Frontal cortex (tissue), 4 donors: ENCODE results near the gene RASSF8. TPM values are rescaled to one million over a fixed set of nuclear protein-coding genes. Genes with fewer than 3 reads are reported as not detected.

ENCODE experiments used
- DNase-seq, 2 donors: peaks; one replicate each; pipeline ENCODE4 v3.0.0; 2012; ENCODE audit warnings: low spot score in 2 of 2
- FAIRE-seq: peaks from 2 replicates; lab custom pipeline; 2012; peaks lifted over from hg19 to GRCh38; lab: Jason Lieb, UNC
- total RNA-seq: library from RNA; depleted of rRNA; stranded (reverse); fragments of >200 nt; gene quantifications from one replicate; pipeline ENCODE4 v1.2.3, GENCODE V29; 2014
- donor health status: control.
- donor health status: control.
- donor health status: control.

The RASSF8 gene
- total RNA-seq, 1 donor from 2014 or later, result 19.2 TPM

GRCh38 chr12:25988505-25988904 lies 30.0 kb downstream of the RASSF8 start:
- no peak for FAIRE-seq
- no peak for DNase-seq

GRCh38 chr12:25990495-25990894 lies 32.0 kb downstream of the RASSF8 start:
- FAIRE-seq (no peak), DNase-seq (no peak)

- DNase-seq, result no peak
- no peak for FAIRE-seq
These were observed 33.7 kb downstream of the RASSF8 start for GRCh38 chr12:25992026-25992782.

GRCh38 chr12:25993901-25994651 lies 35.6 kb downstream of the RASSF8 start:
- no peak for DNase-seq
- no peak for FAIRE-seq

- no peak for DNase-seq
- FAIRE-seq, result no peak
These were observed 36.6 kb downstream of the RASSF8 start for GRCh38 chr12:25994901-25995625.

GRCh38 chr12:25995906-25996305 lies 37.4 kb downstream of the RASSF8 start:
- FAIRE-seq (no peak), DNase-seq (no peak)

- DNase-seq (no peak), FAIRE-seq (no peak)
These were observed 38.2 kb downstream of the RASSF8 start for GRCh38 chr12:25996677-25997076.

GRCh38 chr12:25997201-25997963 lies 38.9 kb downstream of the RASSF8 start:
- FAIRE-seq, result no peak
- no peak for DNase-seq

GRCh38 chr12:26000898-26001297 lies 42.4 kb downstream of the RASSF8 start:
- no peak for DNase-seq
- FAIRE-seq, result no peak

- FAIRE-seq, result no peak
- DNase-seq, result no peak
These were observed 43.0 kb downstream of the RASSF8 start for GRCh38 chr12:26001530-26001929.

GRCh38 chr12:26003065-26003464 lies 44.6 kb downstream of the RASSF8 start:
- FAIRE-seq (no peak), DNase-seq (no peak)

- FAIRE-seq (no peak), DNase-seq (no peak)
These were observed 49.1 kb downstream of the RASSF8 start for GRCh38 chr12:26007566-26007965.

GRCh38 chr12:26009593-26009992 lies 51.1 kb downstream of the RASSF8 start:
- no peak for DNase-seq
- no peak for FAIRE-seq

- FAIRE-seq (no peak), DNase-seq (no peak)
These were observed 51.9 kb downstream of the RASSF8 start for GRCh38 chr12:26010293-26010821.

- no peak for FAIRE-seq
- DNase-seq, result no peak
These were observed 52.6 kb downstream of the RASSF8 start for GRCh38 chr12:26011099-26011498.

GRCh38 chr12:26014085-26014484 lies 55.6 kb downstream of the RASSF8 start:
- no peak for DNase-seq

GRCh38 chr12:26016516-26016915 lies 58.0 kb downstream of the RASSF8 start:
- FAIRE-seq (no peak), DNase-seq (no peak)

More at GRCh38 chr12:26014085-26014484, 55.6 kb downstream of the RASSF8 start:
- FAIRE-seq, result no peak

GRCh38 chr12:26017484-26018211 lies 59.2 kb downstream of the RASSF8 start:
- FAIRE-seq, result no peak
- DNase-seq, result no peak

GRCh38 chr12:26018926-26019325 lies 60.4 kb downstream of the RASSF8 start:
- FAIRE-seq, result no peak
- DNase-seq, result no peak
